BLaER1 treated with 17β-estradiol and CSF1 and Interleukin-3, amounts not matched to agents 10 nM and 100 nM (cell line): ENCODE data around the gene ZFY.
"Not testable (repeated sequence)": the region's sequence is repeated elsewhere in the genome, so short reads cannot be mapped to it uniquely, and the experiment has no call there.

Source experiments
- H3K27ac ChIP-seq, 11 experiments: shearing (Covaris generic); formaldehyde crosslinking; 2 replicates each; pipeline ENCODE4 v1.8.1; 2022
- H3K27me3 ChIP-seq, 11 experiments: shearing (Covaris generic); formaldehyde crosslinking; 2 replicates each; pipeline ENCODE4 v1.8.1; 2022
- H3K36me3 ChIP-seq, 11 experiments: shearing (Covaris generic); formaldehyde crosslinking; 2 replicates each; pipeline ENCODE4 v1.8.1; 2022
- H3K4me1 ChIP-seq, 10 experiments: shearing (Covaris generic); formaldehyde crosslinking; 2 replicates each; pipeline ENCODE4 v1.8.1; 2022
- H3K4me2 ChIP-seq, 11 experiments: shearing (Covaris generic); formaldehyde crosslinking; 2 replicates each; pipeline ENCODE4 v1.8.1; 2022
- H3K4me3 ChIP-seq, 10 experiments: shearing (Covaris generic); formaldehyde crosslinking; 2 replicates each; pipeline ENCODE4 v1.8.1; 2022
- H3K9ac ChIP-seq, 11 experiments: shearing (Covaris generic); formaldehyde crosslinking; 2 replicates each; pipeline ENCODE4 v1.8.1; 2022
- H3K9me3 ChIP-seq, 11 experiments: shearing (Covaris generic); formaldehyde crosslinking; replicated peaks in 1 of 11; 2 replicates each; pipeline ENCODE4 v1.8.1; 2022
- H4K20me1 ChIP-seq, 11 experiments: shearing (Covaris generic); formaldehyde crosslinking; 2 replicates each; pipeline ENCODE4 v1.8.1; 2022
- Cebpa-rat ChIP-seq, 11 experiments: shearing (Covaris generic); IDR thresholded peaks; 2 replicates each; pipeline ENCODE4 v1.8.1; 2022

Gene ZFY

GRCh38 chrY:3003516-3003830 lies 68.3 kb downstream of the ZFY start:
- Histone ChIP-seq H3K4me2 (no peak overlapping the region), H3K9ac (no peak overlapping the region)

GRCh38 chrY:3003846-3004245 lies 68.7 kb downstream of the ZFY start:
- no peak overlapping the region for H3K4me2 ChIP-seq
- H3K27ac ChIP-seq: no peak overlapping the region
- no peak overlapping the region for H3K9ac ChIP-seq
- no peak overlapping the region for H3K4me3 ChIP-seq
- H3K4me1 ChIP-seq: no peaks in the 10 kb centered on the region
- H3K36me3 ChIP-seq: no peaks in the 10 kb centered on the region
- no peaks in the 10 kb centered on the region for H3K9me3 ChIP-seq
- H3K27me3 ChIP-seq: no peaks in the 10 kb centered on the region
- no peaks in the 10 kb centered on the region for H4K20me1 ChIP-seq
- no peak for TF ChIP-seq Cebpa-rat (IDR thresholded peaks at IDR 0.05)

More at GRCh38 chrY:3003516-3003830, 68.3 kb downstream of the ZFY start:
- no peaks in the 10 kb centered on the region for H3K36me3 ChIP-seq
- H3K4me3 ChIP-seq: no peak overlapping the region
- no peaks in the 10 kb centered on the region for H3K27me3 ChIP-seq
- no peaks in the 10 kb centered on the region for H4K20me1 ChIP-seq
- no peaks in the 10 kb centered on the region for H3K4me1 ChIP-seq
- H3K27ac ChIP-seq: no peak overlapping the region
- no peak for TF ChIP-seq Cebpa-rat (IDR thresholded peaks at IDR 0.05)
- H3K9me3 ChIP-seq: no peaks in the 10 kb centered on the region

- H3K27me3 ChIP-seq, H3K27ac ChIP-seq, H3K4me1 ChIP-seq, H3K36me3 ChIP-seq, H3K9me3 ChIP-seq, H3K9ac ChIP-seq, H4K20me1 ChIP-seq, H3K4me2 ChIP-seq, H3K4me3 ChIP-seq: not testable (repeated sequence)
These were observed 70.8 kb downstream of the ZFY start for GRCh38 chrY:3006031-3006430.

- Histone ChIP-seq H3K9ac (no peak overlapping the region), H3K27ac (no peak overlapping the region), H4K20me1 (no peaks in the 10 kb centered on the region), H3K4me1 (no peaks in the 10 kb centered on the region), H3K4me2 (no peak overlapping the region), H3K36me3 (no peaks in the 10 kb centered on the region), H3K27me3 (no peaks in the 10 kb centered on the region), H3K4me3 (no peak overlapping the region), H3K9me3 (no peaks in the 10 kb centered on the region)
- no peak for TF ChIP-seq Cebpa-rat (IDR thresholded peaks at IDR 0.05)
These were observed 72.8 kb downstream of the ZFY start for GRCh38 chrY:3007967-3008366.

GRCh38 chrY:3012226-3012625 lies 77.0 kb downstream of the ZFY start:
- Histone ChIP-seq H3K4me3 (no peak overlapping the region), H3K27ac (no peak overlapping the region), H3K9me3 (no peaks in the 10 kb centered on the region), H3K9ac (no peak overlapping the region), H3K27me3 (no peaks in the 10 kb centered on the region), H4K20me1 (no peaks in the 10 kb centered on the region), H3K4me1 (no peaks in the 10 kb centered on the region), H3K4me2 (no peak overlapping the region), H3K36me3 (no peaks in the 10 kb centered on the region)
- no peak for TF ChIP-seq Cebpa-rat (IDR thresholded peaks at IDR 0.05)

GRCh38 chrY:3016594-3016993 lies 81.4 kb downstream of the ZFY start:
- Histone ChIP-seq H3K9me3 (no peaks in the 10 kb centered on the region), H3K4me1 (no peaks in the 10 kb centered on the region), H3K36me3 (no peaks in the 10 kb centered on the region), H3K4me2 (no peak overlapping the region), H3K27ac (no peak overlapping the region), H3K27me3 (no peaks in the 10 kb centered on the region), H3K9ac (no peak overlapping the region), H4K20me1 (no peaks in the 10 kb centered on the region), H3K4me3 (no peak overlapping the region)
- TF ChIP-seq Cebpa-rat (IDR thresholded peaks at IDR 0.05): no peak

- Histone ChIP-seq H3K9ac (no peak overlapping the region), H3K36me3 (no peaks in the 10 kb centered on the region), H3K4me3 (no peak overlapping the region), H3K27me3 (no peaks in the 10 kb centered on the region), H3K4me1 (no peaks in the 10 kb centered on the region), H3K9me3 (no peaks in the 10 kb centered on the region), H4K20me1 (no peaks in the 10 kb centered on the region), H3K4me2 (no peak overlapping the region), H3K27ac (no peak overlapping the region)
- no peak for TF ChIP-seq Cebpa-rat (IDR thresholded peaks at IDR 0.05)
These were observed 83.4 kb downstream of the ZFY start for GRCh38 chrY:3018546-3018945.

- Histone ChIP-seq H3K9ac (no peak overlapping the region), H3K36me3 (no peaks in the 10 kb centered on the region), H3K27ac (no peak overlapping the region), H3K9me3 (no peaks in the 10 kb centered on the region), H3K4me2 (no peak overlapping the region), H4K20me1 (no peaks in the 10 kb centered on the region), H3K27me3 (no peaks in the 10 kb centered on the region), H3K4me1 (no peaks in the 10 kb centered on the region), H3K4me3 (no peak overlapping the region)
- no peak for TF ChIP-seq Cebpa-rat (IDR thresholded peaks at IDR 0.05)
These were observed 84.4 kb downstream of the ZFY start for GRCh38 chrY:3019584-3019983.

- no peak overlapping the region for H3K9ac ChIP-seq
- no peak overlapping the region for H3K4me3 ChIP-seq
- no peaks in the 10 kb centered on the region for H4K20me1 ChIP-seq
- H3K36me3 ChIP-seq: no peaks in the 10 kb centered on the region
- H3K27ac ChIP-seq: no peak overlapping the region
- no peak overlapping the region for H3K4me2 ChIP-seq
- TF ChIP-seq Cebpa-rat (IDR thresholded peaks at IDR 0.05): no peak
- H3K27me3 ChIP-seq: no peaks in the 10 kb centered on the region
- no peaks in the 10 kb centered on the region for H3K9me3 ChIP-seq
- H3K4me1 ChIP-seq: no peaks in the 10 kb centered on the region
These were observed 86.0 kb downstream of the ZFY start for GRCh38 chrY:3021176-3021575.

- Histone ChIP-seq H3K27ac (no peak overlapping the region), H3K4me2 (no peak overlapping the region), H3K4me3 (no peak overlapping the region), H3K36me3 (no peaks in the 10 kb centered on the region), H3K9me3 (no peaks in the 10 kb centered on the region), H3K4me1 (no peaks in the 10 kb centered on the region), H3K27me3 (no peaks in the 10 kb centered on the region), H3K9ac (no peak overlapping the region), H4K20me1 (no peaks in the 10 kb centered on the region)
- TF ChIP-seq Cebpa-rat (IDR thresholded peaks at IDR 0.05): no peak
These were observed 88.4 kb downstream of the ZFY start for GRCh38 chrY:3023606-3024005.

GRCh38 chrY:3025357-3025756 lies 90.2 kb downstream of the ZFY start:
- Histone ChIP-seq H3K4me3 (no peak overlapping the region), H4K20me1 (no peaks in the 10 kb centered on the region), H3K4me2 (no peak overlapping the region), H3K4me1 (no peaks in the 10 kb centered on the region), H3K9me3 (no peaks in the 10 kb centered on the region), H3K27ac (no peak overlapping the region), H3K9ac (no peak overlapping the region), H3K27me3 (no peaks in the 10 kb centered on the region), H3K36me3 (no peaks in the 10 kb centered on the region)
- TF ChIP-seq Cebpa-rat (IDR thresholded peaks at IDR 0.05): no peak
